ENCODE data around the gene ICOSLG. TPM values are rescaled to one million over a fixed set of nuclear protein-coding genes. Genes with fewer than 3 reads are reported as not detected.
"Not testable (repeated sequence)": the region's sequence is repeated elsewhere in the genome, so short reads cannot be mapped to it uniquely, and the experiment has no call there.

Gene ICOSLG
- total RNA-seq, 1 donor from 2014 or later: 8.3 TPM

DNA sequence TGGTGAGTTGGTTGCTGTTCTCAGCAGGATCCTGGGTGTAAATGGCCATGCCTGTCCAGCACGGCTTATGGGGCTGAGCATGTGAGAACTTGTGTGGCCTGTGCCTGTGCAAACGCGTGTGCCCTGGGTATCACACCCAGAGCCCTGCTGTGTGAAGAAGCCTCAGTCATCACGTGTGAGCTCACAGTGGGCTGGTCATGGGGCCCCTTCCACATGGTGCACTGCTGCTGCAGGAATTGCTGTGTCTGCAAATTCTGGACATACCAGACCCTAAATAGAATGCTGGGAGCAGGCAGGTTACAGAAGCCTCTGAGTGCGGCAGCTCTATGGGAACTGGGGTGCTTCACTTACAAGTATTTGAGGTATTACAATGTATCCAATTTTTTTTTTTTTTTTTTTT, 17.4 kb downstream of the ICOSLG start:
- H3K4me3 Mint-ChIP-seq; H3K4me1 Mint-ChIP-seq; H3K36me3 Mint-ChIP-seq (ENCODE audit: low read depth); H3K27me3 Mint-ChIP-seq; DNase-seq; intact Hi-C loops (cut with micrococcal nuclease); H3K27ac Mint-ChIP-seq; H3K9me3 Mint-ChIP-seq: not testable (repeated sequence)

DNA sequence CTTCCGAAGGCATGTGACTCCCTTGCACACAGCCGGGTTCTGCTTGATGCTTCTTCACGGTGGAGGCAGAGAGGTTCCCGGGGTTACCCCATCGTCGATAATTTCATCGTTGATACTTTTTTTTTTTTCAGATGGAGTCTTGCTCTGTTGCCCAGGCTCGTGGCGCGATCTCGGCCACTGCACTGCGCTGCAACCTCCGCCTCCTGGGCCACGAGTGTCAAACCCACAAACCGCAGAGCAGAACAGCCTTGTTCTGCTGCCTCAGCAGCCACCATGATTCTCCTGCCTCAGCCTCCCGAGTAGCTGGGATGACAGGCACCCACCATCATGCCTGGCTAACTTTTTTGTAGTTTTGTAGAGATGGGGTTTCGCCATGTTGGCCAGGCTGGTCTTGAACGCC, 20.1 kb downstream of the ICOSLG start:
- intact Hi-C loops (cut with micrococcal nuclease); DNase-seq; H3K4me3 Mint-ChIP-seq; H3K9me3 Mint-ChIP-seq; H3K36me3 Mint-ChIP-seq (ENCODE audit: low read depth); H3K27me3 Mint-ChIP-seq; H3K27ac Mint-ChIP-seq; H3K4me1 Mint-ChIP-seq: not testable (repeated sequence)

DNA sequence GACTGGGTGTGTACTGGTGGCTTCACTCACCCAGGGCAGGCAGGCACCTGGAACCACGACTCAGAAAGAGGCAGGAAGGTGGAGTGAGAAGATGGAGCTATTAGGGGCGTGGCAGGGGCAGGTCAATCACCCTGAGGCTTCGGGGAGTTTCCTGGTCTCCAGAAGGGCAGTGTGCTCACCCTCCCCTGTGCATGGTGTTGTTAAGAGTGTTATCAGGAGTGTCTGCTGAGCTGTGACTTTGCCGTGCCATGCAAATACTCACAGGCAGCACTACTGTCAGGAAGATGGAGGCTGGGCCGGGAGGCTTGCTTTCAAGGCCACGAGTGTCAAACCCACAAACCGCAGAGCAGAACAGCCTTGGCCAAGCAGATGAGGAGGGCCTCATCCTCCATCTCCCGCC, 22.3 kb downstream of the ICOSLG start:
- intact Hi-C loops (cut with micrococcal nuclease); H3K36me3 Mint-ChIP-seq (ENCODE audit: low read depth); H3K27ac Mint-ChIP-seq: not testable (repeated sequence)

DNA sequence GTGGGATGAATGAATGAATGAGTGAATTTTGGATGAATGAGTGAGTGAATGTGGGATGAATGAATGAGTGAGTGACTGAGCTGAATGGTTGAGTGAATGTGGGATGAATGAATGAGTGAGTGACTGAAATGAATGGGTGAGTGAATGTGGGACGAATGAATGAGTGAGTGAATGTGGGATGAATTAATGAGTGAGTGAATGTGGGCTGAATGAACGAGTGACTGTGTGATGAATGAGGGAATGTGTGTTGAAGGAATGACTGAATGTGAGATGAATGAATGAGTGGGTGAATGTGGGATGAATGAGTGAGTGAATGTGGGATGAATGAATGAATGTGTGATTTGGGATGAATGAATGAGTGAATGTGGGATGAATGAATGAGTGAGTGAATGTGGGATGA, 28.8 kb downstream of the ICOSLG start:
- not testable (repeated sequence) for H3K27ac Mint-ChIP-seq, H3K4me3 Mint-ChIP-seq, H3K4me1 Mint-ChIP-seq

More for the DNA sequence above, 22.3 kb downstream of the ICOSLG start:
- not testable (repeated sequence) for H3K4me3 Mint-ChIP-seq, H3K4me1 Mint-ChIP-seq, H3K9me3 Mint-ChIP-seq, H3K27me3 Mint-ChIP-seq, DNase-seq

DNA sequence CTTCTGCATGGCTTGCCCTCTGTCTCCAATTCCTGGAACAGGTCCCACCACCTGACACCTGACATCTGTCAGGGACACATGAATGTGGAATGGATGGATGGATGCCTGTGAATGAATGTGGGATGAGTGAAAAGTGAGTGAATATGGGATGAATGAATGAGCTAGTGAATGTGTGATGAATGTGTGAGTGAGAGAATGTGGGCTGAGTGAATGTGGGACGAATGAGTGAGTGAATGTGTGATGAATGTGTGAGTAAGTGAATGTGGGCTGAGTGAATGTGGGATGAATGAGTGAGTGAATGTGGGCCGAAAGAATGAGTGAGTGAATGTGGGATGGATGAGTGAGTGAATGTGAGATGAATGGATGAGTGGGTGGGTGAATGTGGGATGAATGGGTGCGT, 29.2 kb downstream of the ICOSLG start:
- intact Hi-C loops (cut with micrococcal nuclease); H3K4me1 Mint-ChIP-seq; H3K9me3 Mint-ChIP-seq; H3K4me3 Mint-ChIP-seq; DNase-seq; H3K27ac Mint-ChIP-seq; H3K27me3 Mint-ChIP-seq; H3K36me3 Mint-ChIP-seq (ENCODE audit: low read depth): not testable (repeated sequence)

More for the DNA sequence above, 28.8 kb downstream of the ICOSLG start:
- intact Hi-C loops (cut with micrococcal nuclease); H3K27me3 Mint-ChIP-seq; DNase-seq; H3K36me3 Mint-ChIP-seq (ENCODE audit: low read depth); H3K9me3 Mint-ChIP-seq: not testable (repeated sequence)

DNA sequence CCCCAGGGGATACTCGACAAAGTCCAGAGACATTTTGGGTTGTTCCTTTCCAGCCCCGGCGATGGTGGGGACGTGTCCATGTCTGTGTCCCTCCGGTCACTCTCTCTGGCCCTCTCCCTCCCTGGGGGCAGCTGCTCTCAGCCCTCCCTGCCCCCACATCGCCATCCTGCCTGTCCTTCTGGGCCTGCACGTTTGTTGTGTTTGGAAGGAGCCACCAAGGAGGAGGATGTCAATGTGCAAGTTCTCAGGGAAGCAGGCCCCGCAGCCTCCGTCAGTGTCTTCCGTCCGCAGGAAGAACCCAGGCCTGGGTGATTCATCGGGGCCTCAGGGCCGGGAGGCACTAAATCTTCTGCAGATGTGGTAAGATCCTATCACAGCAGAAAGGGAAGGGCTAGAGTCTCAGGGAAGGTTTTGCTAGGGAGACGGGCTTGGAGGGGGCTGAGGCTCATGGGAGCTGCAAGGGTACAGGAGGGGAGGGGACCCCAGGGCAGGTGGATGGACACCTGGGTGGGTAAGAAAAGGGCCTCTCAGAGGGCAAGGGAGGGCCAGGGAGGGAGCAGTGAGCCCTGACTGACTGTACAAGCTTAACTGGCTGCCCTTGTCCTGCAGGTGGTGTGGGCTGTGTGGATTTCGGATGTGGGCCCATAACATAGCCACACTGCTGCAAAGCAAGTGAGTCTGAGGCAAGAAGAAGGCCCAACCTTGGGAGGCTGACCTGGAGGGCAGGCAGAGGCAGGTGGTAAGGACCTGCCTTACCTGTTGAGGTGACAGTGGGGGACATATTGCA, 32.7 kb downstream of the ICOSLG start:
- H3K4me1 Mint-ChIP-seq; intact Hi-C loops (cut with micrococcal nuclease); H3K4me3 Mint-ChIP-seq; H3K27me3 Mint-ChIP-seq; H3K9me3 Mint-ChIP-seq; H3K36me3 Mint-ChIP-seq (ENCODE audit: low read depth); DNase-seq; H3K27ac Mint-ChIP-seq: not testable (repeated sequence)

DNA sequence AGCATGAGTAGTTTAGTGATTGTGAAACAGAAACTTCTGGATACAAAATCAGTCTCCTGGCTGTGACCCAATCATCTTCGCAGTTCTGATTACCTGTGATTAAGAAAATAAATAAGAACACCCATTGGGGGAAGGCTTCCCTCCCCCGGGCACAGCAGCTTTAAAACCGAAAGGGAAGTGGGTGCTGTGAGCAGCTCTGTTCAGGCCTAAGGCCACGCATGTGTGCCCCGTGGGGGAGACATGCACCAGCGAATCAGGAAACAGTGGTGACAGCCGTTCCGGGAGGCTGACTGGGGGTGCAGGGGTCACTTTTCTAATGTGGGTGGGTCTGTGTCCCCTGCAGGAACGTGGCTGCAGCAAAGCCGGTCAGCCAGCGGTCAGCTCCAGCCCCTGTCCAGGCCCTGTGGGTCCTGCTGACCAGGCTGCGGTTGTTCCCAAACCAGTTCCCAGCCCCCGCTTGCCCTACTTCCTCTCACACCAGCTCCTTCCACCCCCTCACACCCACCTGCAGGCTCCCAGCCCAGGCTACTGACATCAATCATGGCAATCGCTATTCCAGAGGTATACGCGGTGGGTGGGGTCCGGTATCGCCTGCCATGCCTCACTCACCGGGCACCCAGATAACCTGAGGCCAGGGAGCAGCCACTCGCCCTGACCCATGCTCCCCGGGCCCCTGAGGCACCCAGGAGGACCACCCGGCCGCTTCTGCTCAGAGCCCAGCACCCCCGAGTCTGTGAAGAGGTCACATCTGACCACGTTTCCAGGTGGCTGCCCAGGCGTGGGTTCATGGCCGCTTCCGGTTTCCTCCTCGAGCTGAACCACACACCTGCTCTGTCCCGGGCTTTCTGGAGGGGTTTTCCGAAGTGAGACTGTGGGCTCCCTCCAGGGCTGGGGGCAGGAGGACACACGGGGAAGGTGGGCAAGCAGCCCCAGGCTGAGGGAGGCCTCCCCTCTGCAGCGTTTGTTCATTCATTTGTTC, 33.8 kb downstream of the ICOSLG start:
- intact Hi-C loops (cut with micrococcal nuclease); H3K4me1 Mint-ChIP-seq; H3K36me3 Mint-ChIP-seq (ENCODE audit: low read depth); H3K27me3 Mint-ChIP-seq; H3K4me3 Mint-ChIP-seq; DNase-seq; H3K9me3 Mint-ChIP-seq; H3K27ac Mint-ChIP-seq: not testable (repeated sequence)

DNA sequence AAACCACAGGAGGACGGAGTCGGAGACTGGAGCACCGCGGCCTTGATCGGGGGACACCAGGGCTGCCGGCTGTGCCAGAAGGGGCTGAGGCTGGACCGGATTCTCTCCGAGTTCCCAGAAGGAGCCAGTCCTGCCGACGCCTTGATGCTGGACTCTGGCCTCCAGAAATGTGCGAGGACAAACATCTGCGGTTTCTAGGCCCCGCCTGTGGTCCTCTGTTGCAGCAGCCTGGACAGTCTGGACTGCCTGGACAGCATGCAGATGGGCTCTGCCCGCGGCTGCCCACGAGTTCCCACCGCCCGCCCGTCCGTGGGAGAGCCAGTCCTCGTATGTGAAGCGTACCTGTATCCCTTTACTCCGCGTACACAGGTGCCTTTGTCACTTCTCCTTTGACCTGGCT, 34.6 kb downstream of the ICOSLG start:
- H3K27me3 Mint-ChIP-seq; H3K27ac Mint-ChIP-seq; intact Hi-C loops (cut with micrococcal nuclease); H3K36me3 Mint-ChIP-seq (ENCODE audit: low read depth); H3K9me3 Mint-ChIP-seq; H3K4me1 Mint-ChIP-seq; DNase-seq; H3K4me3 Mint-ChIP-seq: not testable (repeated sequence)

DNA sequence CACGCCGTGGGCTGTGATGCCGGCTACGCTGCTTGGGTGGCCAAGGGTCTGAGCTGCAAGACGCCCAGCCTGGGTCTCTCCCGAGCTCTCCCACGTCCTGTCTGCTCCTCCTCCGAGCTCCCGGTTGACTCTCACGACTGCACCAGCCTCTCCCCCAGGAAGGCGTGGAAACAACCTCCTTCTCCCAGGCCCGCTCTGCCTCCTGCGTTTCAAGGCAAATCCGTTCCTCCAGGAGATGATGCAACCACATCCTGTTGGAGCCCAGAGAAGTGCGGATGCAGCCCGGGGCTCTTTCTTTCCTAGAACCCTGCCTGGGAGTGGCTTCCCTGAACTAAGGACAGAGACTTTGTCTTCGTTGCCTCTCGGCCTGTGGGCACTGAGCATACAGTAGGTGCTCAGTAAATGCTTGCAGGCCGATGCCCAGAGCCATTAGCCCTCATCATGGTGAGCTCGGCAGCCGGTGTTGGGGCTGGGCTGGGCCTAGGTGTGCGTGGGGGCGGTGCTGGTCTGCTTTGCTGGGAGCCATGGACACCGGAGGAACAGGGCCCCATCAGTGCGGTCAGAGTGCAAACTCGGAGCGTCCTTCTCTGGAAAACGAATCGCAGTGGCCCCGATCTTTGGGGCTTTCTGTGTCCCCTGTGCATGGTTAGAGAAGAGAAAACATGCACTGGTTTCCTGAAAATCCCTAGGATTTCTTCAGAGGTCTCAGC, 38.0 kb downstream of the ICOSLG start:
- H3K27ac Mint-ChIP-seq; H3K4me1 Mint-ChIP-seq; DNase-seq; intact Hi-C loops (cut with micrococcal nuclease); H3K9me3 Mint-ChIP-seq; H3K4me3 Mint-ChIP-seq; H3K36me3 Mint-ChIP-seq (ENCODE audit: low read depth); H3K27me3 Mint-ChIP-seq: not testable (repeated sequence)

DNA sequence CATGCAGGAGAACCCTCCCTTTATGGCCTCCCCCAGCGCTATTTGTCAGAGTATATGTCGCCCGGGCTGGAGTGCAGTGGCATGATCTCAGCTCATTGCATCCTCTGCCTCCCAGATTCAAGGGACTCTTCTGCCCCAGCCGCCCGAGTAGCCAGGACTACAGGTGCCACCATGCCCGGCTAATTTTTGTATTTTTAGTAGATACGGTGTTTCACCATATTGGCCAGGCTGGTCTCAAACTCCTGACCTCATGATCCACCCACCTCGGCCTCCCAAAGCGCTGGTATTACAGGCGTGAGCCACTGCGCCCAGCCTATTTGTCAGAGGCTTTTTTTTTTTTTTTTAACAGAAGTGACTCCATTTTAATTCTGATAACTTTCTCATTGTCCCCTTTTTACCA, 40.7 kb downstream of the ICOSLG start:
- H3K4me1 Mint-ChIP-seq; H3K36me3 Mint-ChIP-seq (ENCODE audit: low read depth); intact Hi-C loops (cut with micrococcal nuclease); H3K4me3 Mint-ChIP-seq; H3K27me3 Mint-ChIP-seq; H3K27ac Mint-ChIP-seq; H3K9me3 Mint-ChIP-seq; DNase-seq: not testable (repeated sequence)

DNA sequence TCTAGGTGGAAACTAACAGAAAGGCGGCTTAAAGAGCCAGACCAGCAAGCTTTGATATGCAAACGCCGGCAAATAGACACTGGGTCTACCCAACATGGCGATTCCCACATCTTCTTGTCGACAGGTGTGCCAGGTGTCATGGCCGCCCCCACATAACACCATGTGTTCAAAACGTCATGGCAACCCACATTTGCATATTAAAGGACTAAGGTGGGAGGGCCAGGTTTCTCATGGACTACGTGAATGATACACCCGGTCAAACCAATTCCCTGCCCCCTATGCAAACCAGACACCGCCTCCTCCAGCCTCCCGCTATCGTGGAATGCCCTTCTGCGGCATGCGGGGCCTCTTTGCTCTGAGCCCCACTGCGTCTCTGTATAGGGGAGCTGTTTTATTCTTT, 41.3 kb downstream of the ICOSLG start:
- Mint-ChIP-seq H3K27ac (no peak overlapping the region), H3K4me3 (no peak overlapping the region), H3K4me1 (no peaks in the 10 kb centered on the region), H3K36me3 (ENCODE audit: low read depth) (no peaks in the 10 kb centered on the region), H3K9me3 (no peaks in the 10 kb centered on the region), H3K27me3 (no peaks in the 10 kb centered on the region)
- no peak for DNase-seq
- intact Hi-C loops (cut with micrococcal nuclease): no loop called here

DNA sequence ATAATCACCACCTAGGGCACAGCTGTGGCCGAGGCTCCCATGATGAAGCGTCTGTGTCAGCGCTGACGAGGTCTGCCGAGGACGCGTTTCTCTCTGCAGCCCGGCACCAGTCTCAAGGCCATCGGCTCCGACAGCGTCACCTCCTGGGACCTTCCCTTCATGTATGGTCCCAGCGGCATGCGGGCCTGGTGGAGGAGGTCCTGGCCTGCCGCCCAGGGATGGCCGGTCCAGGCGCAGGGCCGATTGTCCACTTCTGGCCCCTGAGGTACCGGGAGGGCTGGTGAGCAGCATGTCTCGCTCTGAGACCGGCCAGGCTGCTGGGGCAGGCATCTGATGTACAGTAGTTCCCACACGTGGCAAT, 43.6 kb downstream of the ICOSLG start:
- H3K4me1 Mint-ChIP-seq; DNase-seq; H3K4me3 Mint-ChIP-seq; H3K27me3 Mint-ChIP-seq; H3K36me3 Mint-ChIP-seq (ENCODE audit: low read depth); H3K9me3 Mint-ChIP-seq; intact Hi-C loops (cut with micrococcal nuclease); H3K27ac Mint-ChIP-seq: not testable (repeated sequence)

DNA sequence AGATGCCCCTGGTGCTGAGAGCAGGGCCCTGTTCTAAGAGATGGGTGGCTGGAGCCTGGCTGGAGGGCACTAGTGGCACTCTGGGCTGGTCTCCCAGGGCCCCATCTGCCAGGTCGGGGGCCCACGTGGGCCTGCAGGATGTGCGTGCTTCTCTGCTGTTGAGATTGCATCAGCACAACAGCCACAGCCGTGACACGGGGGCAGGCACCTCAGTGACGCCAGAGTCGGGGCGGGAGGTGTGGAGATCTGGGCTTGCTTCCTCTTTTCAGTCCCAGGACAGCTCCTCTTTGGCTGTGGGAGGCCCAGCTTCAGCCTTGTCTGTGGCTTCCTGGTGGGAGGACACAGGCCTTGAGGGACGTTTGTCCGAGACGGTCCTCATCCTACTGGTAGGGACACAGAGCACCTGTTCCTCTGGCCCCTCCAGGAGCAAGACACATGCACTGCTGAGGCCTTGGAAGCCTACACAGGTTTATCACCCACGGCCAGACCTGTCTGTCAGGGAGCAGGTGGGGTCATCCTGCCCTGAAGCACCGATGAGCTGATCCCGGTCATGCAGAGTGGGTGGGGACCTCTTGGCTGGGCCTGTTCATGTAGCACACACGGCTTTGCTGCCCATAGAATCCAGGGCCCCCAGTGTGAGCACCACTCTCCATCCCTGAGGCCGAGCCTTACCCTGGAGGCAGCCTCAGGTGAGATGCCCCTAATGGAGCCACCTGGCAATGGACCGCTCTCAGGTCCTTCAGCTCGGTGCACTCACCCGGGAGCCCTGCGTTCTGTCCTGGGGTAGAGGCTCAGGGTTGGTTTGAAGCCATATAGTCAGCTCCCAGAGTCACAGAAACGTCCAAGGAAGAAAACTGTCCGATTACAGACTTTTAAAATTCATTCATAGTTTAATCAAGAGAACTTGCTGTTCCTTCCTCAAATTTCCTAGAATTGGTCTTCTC, 44.3 kb downstream of the ICOSLG start:
- H3K4me3 Mint-ChIP-seq; H3K36me3 Mint-ChIP-seq (ENCODE audit: low read depth); DNase-seq; H3K9me3 Mint-ChIP-seq; H3K27ac Mint-ChIP-seq; H3K4me1 Mint-ChIP-seq; intact Hi-C loops (cut with micrococcal nuclease); H3K27me3 Mint-ChIP-seq: not testable (repeated sequence)
